Nephron (organoid): Measurements from ENCODE around the gene ZACN.
A peak's percentile ranks its signal among the peaks of the same experiment; 100 is the strongest.

ENCODE experiments used
- H3K27ac Mint-ChIP-seq, 3 experiments: 2 replicates each; pipeline ENCODE4 v1.8.0; 2020; ENCODE audit warnings: mixed read lengths in 3 of 3, mild to moderate bottlenecking in 2 of 3, moderate library complexity in 1 of 3
- H3K27me3 Mint-ChIP-seq: 2 replicates; pipeline ENCODE4 v1.8.0; 2021; ENCODE audit warnings: low read depth, mild to moderate bottlenecking, moderate library complexity, mixed read lengths
- H3K36me3 Mint-ChIP-seq: 2 replicates; pipeline ENCODE4 v1.8.0; 2020; ENCODE audit warnings: low read depth, mixed read lengths
- H3K4me1 Mint-ChIP-seq: 2 replicates; pipeline ENCODE4 v1.8.0; 2020; ENCODE audit warnings: mixed read lengths
- H3K4me3 Mint-ChIP-seq, 3 experiments: 2 replicates each; pipeline ENCODE4 v1.8.0; 2020; ENCODE audit warnings: mild to moderate bottlenecking in 3 of 3, mixed read lengths in 3 of 3, moderate library complexity in 2 of 3
- H3K9me3 Mint-ChIP-seq: 2 replicates; pipeline ENCODE4 v1.8.0; 2020; ENCODE audit warnings: mixed read lengths
- TF ChIP-seq, protein P1 (sequence below), 3 experiments: fragments of 200-600 bp; sonication (generic); IDR thresholded peaks; one replicate each; pipeline ENCODE4 v1.5.0; 2021; ENCODE audit warnings: antibody characterized with exemption in 3 of 3; ENCODE audit not compliant: unreplicated experiment in 3 of 3

The ZACN gene

DNA sequence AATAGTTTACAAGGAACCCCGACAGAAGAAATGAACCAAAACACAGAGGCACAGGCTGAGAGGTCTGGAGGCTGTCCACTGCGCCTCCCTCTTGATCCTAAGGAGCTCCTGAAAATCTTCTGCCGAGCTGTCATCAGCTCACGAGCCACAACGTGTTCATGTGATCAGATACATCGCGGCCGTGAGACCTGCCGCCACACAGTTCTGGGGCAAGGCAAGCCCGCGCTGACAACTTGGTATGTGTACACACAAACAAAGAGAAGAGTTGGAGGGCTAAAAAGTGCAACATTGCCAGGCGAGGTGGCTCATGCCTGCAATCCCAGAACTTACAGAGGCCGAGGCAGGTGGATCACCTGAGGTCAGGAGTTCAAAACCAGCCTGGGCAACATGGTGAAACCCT is 17.0 kb downstream of the ZACN start:
- no peaks in the 10 kb centered on the region for H3K9me3 Mint-ChIP-seq
- no peak overlapping the region for H3K4me3 Mint-ChIP-seq
- no peaks in the 10 kb centered on the region for H3K4me1 Mint-ChIP-seq
- H3K27ac Mint-ChIP-seq, result no peak overlapping the region
- TF ChIP-seq, protein P1, sequence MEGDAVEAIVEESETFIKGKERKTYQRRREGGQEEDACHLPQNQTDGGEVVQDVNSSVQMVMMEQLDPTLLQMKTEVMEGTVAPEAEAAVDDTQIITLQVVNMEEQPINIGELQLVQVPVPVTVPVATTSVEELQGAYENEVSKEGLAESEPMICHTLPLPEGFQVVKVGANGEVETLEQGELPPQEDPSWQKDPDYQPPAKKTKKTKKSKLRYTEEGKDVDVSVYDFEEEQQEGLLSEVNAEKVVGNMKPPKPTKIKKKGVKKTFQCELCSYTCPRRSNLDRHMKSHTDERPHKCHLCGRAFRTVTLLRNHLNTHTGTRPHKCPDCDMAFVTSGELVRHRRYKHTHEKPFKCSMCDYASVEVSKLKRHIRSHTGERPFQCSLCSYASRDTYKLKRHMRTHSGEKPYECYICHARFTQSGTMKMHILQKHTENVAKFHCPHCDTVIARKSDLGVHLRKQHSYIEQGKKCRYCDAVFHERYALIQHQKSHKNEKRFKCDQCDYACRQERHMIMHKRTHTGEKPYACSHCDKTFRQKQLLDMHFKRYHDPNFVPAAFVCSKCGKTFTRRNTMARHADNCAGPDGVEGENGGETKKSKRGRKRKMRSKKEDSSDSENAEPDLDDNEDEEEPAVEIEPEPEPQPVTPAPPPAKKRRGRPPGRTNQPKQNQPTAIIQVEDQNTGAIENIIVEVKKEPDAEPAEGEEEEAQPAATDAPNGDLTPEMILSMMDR (IDR thresholded peaks at IDR 0.05; ENCODE audit: unreplicated experiment in 3 of 3), result no peak
- no peaks in the 10 kb centered on the region for H3K27me3 Mint-ChIP-seq
- peaks cover 61% of the 10 kb centered on the region for H3K36me3 Mint-ChIP-seq

DNA sequence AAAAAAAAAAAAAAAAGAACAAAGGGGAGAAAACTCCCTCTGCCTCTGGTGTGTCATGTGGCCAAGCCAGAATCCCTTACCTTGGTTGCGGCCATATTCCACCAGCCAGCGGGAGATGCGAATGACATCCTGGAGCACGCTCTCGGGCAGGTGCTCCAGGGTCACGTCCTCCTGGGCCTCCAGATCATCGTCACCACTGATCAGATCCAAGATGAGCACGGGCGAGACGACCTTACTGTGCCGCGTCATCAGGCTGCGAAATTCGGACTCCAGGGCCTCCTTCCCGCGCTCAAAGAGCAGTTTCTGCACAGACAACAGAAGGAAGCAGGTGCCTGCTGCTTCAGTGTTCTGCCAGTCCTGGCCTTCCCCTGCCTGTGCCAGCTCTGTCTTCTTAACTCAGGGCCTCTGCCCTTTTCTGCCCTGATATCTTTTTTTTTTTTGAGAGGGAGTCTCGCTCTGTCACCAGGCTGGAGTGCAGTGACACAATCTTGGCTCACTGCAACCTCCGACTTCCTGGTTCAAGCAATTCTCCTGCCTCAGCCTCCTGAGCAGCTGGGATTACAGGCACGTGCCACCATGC is 18.8 kb downstream of the ZACN start:
- H3K4me3 Mint-ChIP-seq, result no peak overlapping the region
- no peaks in the 10 kb centered on the region for H3K27me3 Mint-ChIP-seq
- H3K36me3 Mint-ChIP-seq, result peaks cover 62% of the 10 kb centered on the region
- TF ChIP-seq, protein P1 (IDR thresholded peaks at IDR 0.05; ENCODE audit: unreplicated experiment in 3 of 3), result no peak
- peaks cover 3% of the 10 kb centered on the region for H3K4me1 Mint-ChIP-seq
- no peak overlapping the region for H3K27ac Mint-ChIP-seq
- no peaks in the 10 kb centered on the region for H3K9me3 Mint-ChIP-seq

DNA sequence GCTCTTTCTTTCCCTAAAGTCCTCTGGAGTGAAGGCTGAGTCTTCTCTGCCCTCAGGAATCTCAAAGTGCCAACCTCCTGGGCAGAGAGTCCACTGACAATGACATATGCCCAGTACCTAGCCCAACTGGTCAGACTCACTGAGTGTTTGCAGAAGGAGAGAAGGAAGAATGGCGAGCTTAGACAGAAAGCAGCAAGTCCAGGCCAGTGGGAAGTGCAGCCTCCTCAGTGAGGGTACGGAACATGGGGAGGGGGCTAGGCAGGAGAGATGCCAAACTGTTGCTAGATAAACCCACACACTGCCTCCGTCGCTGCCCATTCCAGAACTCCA is 23.9 kb downstream of the ZACN start:
- TF ChIP-seq, protein P1 (IDR thresholded peaks at IDR 0.05; ENCODE audit: unreplicated experiment in 3 of 3), result no peak
- Mint-ChIP-seq H3K27ac (peak overlapping the region; percentile 99 to 100 (median 99)), H3K9me3 (no peaks in the 10 kb centered on the region), H3K4me1 (peaks cover 24% of the 10 kb centered on the region), H3K27me3 (peaks cover 4% of the 10 kb centered on the region), H3K4me3 (peak overlapping the region; percentile 94 to 95 (median 95)), H3K36me3 (peaks cover 33% of the 10 kb centered on the region)

GRCh38 chr17:76103274-76104139 is 24.5 kb downstream of the ZACN start, which contains the start of gene EXOC7:
Gene EXOC7, minus strand, starts transcription at chr17:76103787. Its CDS starts 95 bp downstream, at chr17:76103692.
- peaks cover 24% of the 10 kb centered on the region for H3K4me1 Mint-ChIP-seq
- no peaks in the 10 kb centered on the region for H3K9me3 Mint-ChIP-seq
- peaks cover 28% of the 10 kb centered on the region for H3K36me3 Mint-ChIP-seq
- peak within 1 kb of the TSS; percentile 99 to 100 (median 99) for H3K27ac Mint-ChIP-seq
- peak within 1 kb of the TSS; percentile 94 to 95 (median 95) for H3K4me3 Mint-ChIP-seq
- H3K27me3 Mint-ChIP-seq, result peaks cover 4% of the 10 kb centered on the region
- TF ChIP-seq, protein P1 (IDR thresholded peaks at IDR 0.05; ENCODE audit: unreplicated experiment in 3 of 3), result no peak

- peak overlapping the region; percentile 99 to 100 (median 99) for H3K27ac Mint-ChIP-seq
- H3K27me3 Mint-ChIP-seq, result peaks cover 4% of the 10 kb centered on the region
- H3K4me3 Mint-ChIP-seq, result peak overlapping the region; percentile 94 to 95 (median 95)
- peaks cover 21% of the 10 kb centered on the region for H3K36me3 Mint-ChIP-seq
- no peaks in the 10 kb centered on the region for H3K9me3 Mint-ChIP-seq
- H3K4me1 Mint-ChIP-seq, result peaks cover 24% of the 10 kb centered on the region
- TF ChIP-seq, protein P1 (IDR thresholded peaks at IDR 0.05; ENCODE audit: unreplicated experiment in 3 of 3), result no peak
Measured at GRCh38 chr17:76104140-76104895, 25.3 kb downstream of the ZACN start.
